Measurements from ENCODE around the gene EEF2.

DNA sequence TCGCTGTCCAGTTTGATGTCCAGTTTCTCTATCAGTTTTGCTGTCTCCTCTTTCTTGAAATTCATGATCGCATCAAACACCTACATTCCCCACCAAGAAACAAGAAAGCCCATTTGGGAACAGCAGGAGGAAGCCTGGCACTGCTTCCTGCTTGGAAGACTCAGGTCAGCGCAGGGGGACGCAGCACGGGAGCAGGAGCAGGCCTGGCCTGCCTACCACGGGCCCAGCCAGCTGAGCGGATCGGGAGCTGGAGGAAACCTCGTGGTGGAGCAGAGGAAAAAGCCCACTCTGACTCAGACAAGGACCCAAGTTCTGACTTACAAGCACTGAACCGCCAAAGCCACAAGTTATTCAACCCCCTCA lies 3.9 kb downstream of the EEF2 start:
- TF ChIP-seq, protein P1, sequence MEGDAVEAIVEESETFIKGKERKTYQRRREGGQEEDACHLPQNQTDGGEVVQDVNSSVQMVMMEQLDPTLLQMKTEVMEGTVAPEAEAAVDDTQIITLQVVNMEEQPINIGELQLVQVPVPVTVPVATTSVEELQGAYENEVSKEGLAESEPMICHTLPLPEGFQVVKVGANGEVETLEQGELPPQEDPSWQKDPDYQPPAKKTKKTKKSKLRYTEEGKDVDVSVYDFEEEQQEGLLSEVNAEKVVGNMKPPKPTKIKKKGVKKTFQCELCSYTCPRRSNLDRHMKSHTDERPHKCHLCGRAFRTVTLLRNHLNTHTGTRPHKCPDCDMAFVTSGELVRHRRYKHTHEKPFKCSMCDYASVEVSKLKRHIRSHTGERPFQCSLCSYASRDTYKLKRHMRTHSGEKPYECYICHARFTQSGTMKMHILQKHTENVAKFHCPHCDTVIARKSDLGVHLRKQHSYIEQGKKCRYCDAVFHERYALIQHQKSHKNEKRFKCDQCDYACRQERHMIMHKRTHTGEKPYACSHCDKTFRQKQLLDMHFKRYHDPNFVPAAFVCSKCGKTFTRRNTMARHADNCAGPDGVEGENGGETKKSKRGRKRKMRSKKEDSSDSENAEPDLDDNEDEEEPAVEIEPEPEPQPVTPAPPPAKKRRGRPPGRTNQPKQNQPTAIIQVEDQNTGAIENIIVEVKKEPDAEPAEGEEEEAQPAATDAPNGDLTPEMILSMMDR (conservative IDR thresholded peaks at IDR 0.05; ENCODE audit: low read depth, low read length) = no peak
- TF ChIP-seq EZH2 (IDR thresholded peaks at IDR 0.05; ENCODE audit: borderline replicate concordance, low read depth, low read length, poor library complexity, severe bottlenecking) = no peak

Data from A673 (cell line).